SK-N-SH (cell line): ENCODE data around the gene TCEANC. TPM values are rescaled to one million over a fixed set of nuclear protein-coding genes. Genes with fewer than 3 reads are reported as not detected.

Experiments used
- CTCF ChIA-PET: fragments of 300-600, 350-600 bp; formaldehyde crosslinking; extraction: SDS; loops from one replicate; lab custom pipeline; 2021; lab: Yijun Ruan, JAX
- POLR2A ChIA-PET: fragments of 350-600 bp; sonication (Branson Sonifier 250); formaldehyde crosslinking; extraction: SDS; loops from one replicate; lab custom pipeline; 2020; ENCODE audit warnings: antibody characterized with exemption, inconsistent platforms; lab: Yijun Ruan, JAX
- DNase-seq: peaks from one replicate; pipeline ENCODE4 v3.0.0; 2012
- H2AFZ ChIP-seq: fragments of 200-600 bp; sonication (generic); 2 replicates; pipeline ENCODE4 v1.8.1; 2016; ENCODE audit warnings: antibody characterized with exemption, mild to moderate bottlenecking, low read depth
- H3F3A ChIP-seq: fragments of 200-600 bp; sonication (generic); replicated peaks from 2 replicates; pipeline ENCODE3; 2016; ENCODE audit warnings: antibody characterized with exemption, mild to moderate bottlenecking; ENCODE audit not compliant: insufficient read depth
- H3K27ac ChIP-seq, 2 experiments: fragments of 200-500 bp in 1 of 2; fragments of 200-600 bp in 1 of 2; sonication (Bioruptor generic) in 1 of 2; sonication (generic), shearing (Covaris generic) in 1 of 2; 2 replicates each; pipeline versions ENCODE4 v1.5.1 to v1.6.1; 2014 to 2016; ENCODE audit warnings: low read depth in 2 of 2, inconsistent platforms in 1 of 2, low read length in 1 of 2, mild to moderate bottlenecking in 1 of 2, mixed read lengths in 1 of 2
- H3K27me3 ChIP-seq: fragments of 200-600 bp; sonication (generic), shearing (Covaris generic); 2 replicates; pipeline ENCODE4 v1.6.1; 2016; ENCODE audit warnings: mixed run types; ENCODE audit not compliant: insufficient read depth
- H3K36me3 ChIP-seq, 2 experiments: fragments of 200-500 bp in 1 of 2; fragments of 200-600 bp in 1 of 2; sonication (Bioruptor generic) in 1 of 2; sonication (generic) in 1 of 2; replicated peaks in 1 of 2; 2 replicates each; pipeline versions ENCODE3 to v1.5.1; 2014 to 2016; ENCODE audit warnings: low read length in 1 of 2, mild to moderate bottlenecking in 1 of 2; ENCODE audit not compliant: insufficient read depth in 2 of 2, control insufficient read depth in 1 of 2
- H3K4me1 ChIP-seq, 2 experiments: fragments of 200-500 bp in 1 of 2; fragments of 200-600 bp in 1 of 2; sonication (Bioruptor generic) in 1 of 2; sonication (generic), shearing (Covaris generic) in 1 of 2; 2 replicates each; pipeline versions ENCODE4 v1.5.1 to v1.6.1; 2014 to 2016; ENCODE audit warnings: low read depth in 1 of 2, low read length in 1 of 2, mixed run types in 1 of 2; ENCODE audit not compliant: insufficient read depth in 2 of 2, control insufficient read depth in 1 of 2
- H3K4me2 ChIP-seq: fragments of 200-600 bp; sonication (generic), shearing (Covaris generic); 2 replicates; pipeline ENCODE4 v1.6.1; 2017; ENCODE audit warnings: mixed run types
- H3K4me3 ChIP-seq, 2 experiments: fragments of 200-500 bp in 1 of 2; fragments of 200-600 bp in 1 of 2; sonication (Bioruptor generic) in 1 of 2; sonication (generic), shearing (Covaris generic) in 1 of 2; 2 replicates each; pipeline versions ENCODE4 v1.5.1 to v1.8.1; 2014 to 2016; ENCODE audit warnings: low read depth in 2 of 2, inconsistent platforms in 1 of 2, low read length in 1 of 2, mild to moderate bottlenecking in 1 of 2, mixed read lengths in 1 of 2, moderate library complexity in 1 of 2
- H3K79me2 ChIP-seq: fragments of 200-600 bp; sonication (generic); 2 replicates; pipeline ENCODE4 v1.8.1; 2017; ENCODE audit warnings: mild to moderate bottlenecking; ENCODE audit not compliant: insufficient read depth
- H3K9ac ChIP-seq: fragments of 200-600 bp; sonication (generic); 2 replicates; pipeline ENCODE4 v1.6.1; 2017; ENCODE audit warnings: mixed run types
- H3K9me2 ChIP-seq: fragments of 200-600 bp; sonication (generic); 2 replicates; pipeline ENCODE4 v1.6.1; 2017; ENCODE audit warnings: mixed run types
- H3K9me3 ChIP-seq: fragments of 200-600 bp; sonication (generic); 2 replicates; pipeline ENCODE4 v1.6.1; 2017; ENCODE audit warnings: mixed run types, mild to moderate bottlenecking, moderate library complexity
- H4K20me1 ChIP-seq: fragments of 200-600 bp; sonication (generic); 2 replicates; pipeline ENCODE4 v1.6.1; 2017; ENCODE audit warnings: mild to moderate bottlenecking, mixed run types; ENCODE audit not compliant: insufficient read depth
- ELF1 ChIP-seq: IDR thresholded peaks from 2 replicates; pipeline ENCODE4 v1.4.0; 2012
- EP300 ChIP-seq, 2 experiments: IDR thresholded peaks; 2 replicates each; pipeline versions ENCODE4 v1.4.0 to v1.6.1; 2012; ENCODE audit warnings: borderline replicate concordance in 1 of 2, low read depth in 1 of 2, low read length in 1 of 2
- EZH2phosphoT487 ChIP-seq: fragments of 200-600 bp; sonication (generic); IDR thresholded peaks from 2 replicates; pipeline ENCODE4 v1.6.1; 2017; ENCODE audit warnings: low read depth, mixed run types, mild to moderate bottlenecking, antibody characterized with exemption, moderate library complexity, borderline replicate concordance
- FOSL2 ChIP-seq: IDR thresholded peaks from 2 replicates; pipeline ENCODE4 v1.4.0; 2012; ENCODE audit warnings: low read depth, mild to moderate bottlenecking, moderate library complexity, borderline replicate concordance
- FOXM1 ChIP-seq: IDR thresholded peaks from 2 replicates; pipeline ENCODE4 v1.4.0; 2012; ENCODE audit warnings: low read depth, mild to moderate bottlenecking
- GABPA ChIP-seq: IDR thresholded peaks from 2 replicates; pipeline ENCODE4 v1.4.0; 2012; ENCODE audit warnings: low read depth, mild to moderate bottlenecking
- GATA2 ChIP-seq: sonication (generic); formaldehyde crosslinking; IDR thresholded peaks from 2 replicates; pipeline ENCODE4 v1.5.0; 2020; ENCODE audit warnings: mild to moderate bottlenecking, missing genetic modification reagents
- IRF3 ChIP-seq: fragments of 150-350 bp; IDR thresholded peaks from 2 replicates; pipeline ENCODE4 v1.6.1; 2016; ENCODE audit warnings: mild to moderate bottlenecking, low read depth, low read length
- JUND ChIP-seq: IDR thresholded peaks from 2 replicates; pipeline ENCODE4 v1.4.0; 2012
- MEF2A ChIP-seq: IDR thresholded peaks from 2 replicates; pipeline ENCODE4 v1.4.0; 2012; ENCODE audit warnings: low read depth, borderline replicate concordance
- MXI1 ChIP-seq: IDR thresholded peaks from 2 replicates; pipeline ENCODE4 v1.6.1; 2012; ENCODE audit warnings: mild to moderate bottlenecking, low read depth, low read length, improper control_type of control experiment
- NFIC ChIP-seq: IDR thresholded peaks from 2 replicates; pipeline ENCODE4 v1.4.0; 2012; ENCODE audit warnings: borderline replicate concordance
- NRF1 ChIP-seq: IDR thresholded peaks from 2 replicates; pipeline ENCODE4 v1.6.1; 2012; ENCODE audit warnings: low read depth, mild to moderate bottlenecking, low read length
- PBX3 ChIP-seq: IDR thresholded peaks from 2 replicates; pipeline ENCODE4; 2012
- POLR2AphosphoS5 ChIP-seq: IDR thresholded peaks from 2 replicates; pipeline ENCODE4 v1.6.1; 2012; ENCODE audit warnings: low read depth, low read length
- RAD21 ChIP-seq: IDR thresholded peaks from 2 replicates; pipeline ENCODE4 v1.6.1; 2012; ENCODE audit warnings: mild to moderate bottlenecking, low read length
- RFX5 ChIP-seq: IDR thresholded peaks from 2 replicates; pipeline ENCODE4 v1.6.1; 2012; ENCODE audit warnings: mild to moderate bottlenecking, improper control_type of control experiment, low read length
- RXRA ChIP-seq: IDR thresholded peaks from 2 replicates; pipeline ENCODE4 v1.4.0; 2012; ENCODE audit warnings: low read depth, mild to moderate bottlenecking, borderline replicate concordance
- SMC3 ChIP-seq: IDR thresholded peaks from 2 replicates; pipeline ENCODE4 v1.6.1; 2012; ENCODE audit warnings: low read depth, low read length, improper control_type of control experiment
- TAF1 ChIP-seq: IDR thresholded peaks from 2 replicates; pipeline ENCODE4 v1.6.1; 2012; ENCODE audit warnings: low read depth, mild to moderate bottlenecking, low read length, moderate library complexity, borderline replicate concordance
- ZBTB33 ChIP-seq: IDR thresholded peaks from 2 replicates; pipeline ENCODE4 v1.4.0; 2012; ENCODE audit warnings: low read depth, borderline replicate concordance
- WGBS: methylation state at CpG from one replicate; pipeline ENCODE4 v1.1.6; 2017; ENCODE audit warnings: low lambda C conversion rate; 5-methylcytosine and 5-hydroxymethylcytosine counted together
- polyA plus RNA-seq, 3 experiments: library from polyadenylated mRNA; depleted of rRNA; stranded (reverse); fragments of >200 nt; gene quantifications; 2 replicates each; pipeline ENCODE4 v1.2.3, GENCODE V29; 2012

TCEANC gene
- polyA plus RNA-seq, 1 of the 3 experiments (the other 2 are of a cell fraction), result 0.84 TPM

- TF ChIP-seq MXI1 (no peak), NFIC (no peak), NRF1 (no peak), FOSL2 (no peak), GABPA (no peak), RXRA (no peak), MEF2A (no peak)
- no peak overlapping the region for H3K4me3 ChIP-seq
- H3K4me1 ChIP-seq, result no peaks in the 10 kb centered on the region
- DNase-seq, result no peak
- H2AFZ ChIP-seq, result no peak overlapping the region
- ChIA-PET POLR2A (no interaction called here), CTCF (no interaction called here)
- WGBS, result 6% methylated on average over 2 of the region's 2 CpGs
- H3K79me2 ChIP-seq, result no peaks in the 10 kb centered on the region
- H3K9ac ChIP-seq, result no peak overlapping the region
- H3K4me2 ChIP-seq, result no peak overlapping the region
- no peaks in the 10 kb centered on the region for H3K36me3 ChIP-seq
- H3K9me2 ChIP-seq, result no peaks in the 10 kb centered on the region
- no peak overlapping the region for H3K27ac ChIP-seq
- H3K27me3 ChIP-seq, result peaks cover 11% of the 10 kb centered on the region; the same call in 1 of the 2 replicates
- H3K9me3 ChIP-seq, result no peaks in the 10 kb centered on the region
- H4K20me1 ChIP-seq, result no peaks in the 10 kb centered on the region
- no peaks in the 10 kb centered on the region for H3F3A ChIP-seq
These were observed 45.0 kb upstream of the TCEANC start for GRCh38 chrX:13607996-13608365.

GRCh38 chrX:13614154-13614553, 38.8 kb upstream of the TCEANC start:
- no peaks in the 10 kb centered on the region for H3F3A ChIP-seq
- TF ChIP-seq TAF1 (no peak), GATA2 (no peak), EP300 (IDR thresholded peaks at IDR 0.05; ENCODE audit: borderline replicate concordance in 1 of 2, low read depth in 1 of 2, low read length in 1 of 2) (no peak), POLR2AphosphoS5 (no peak), FOXM1 (no peak), SMC3 (no peak)
- TF ChIP-seq, all 33 proteins: peak for 0
- Histone ChIP-seq H3K4me3 (no peak overlapping the region), H3K4me1 (no peaks in the 10 kb centered on the region), H3K27ac (no peak overlapping the region), H3K9me2 (no peaks in the 10 kb centered on the region), H3K9me3 (no peaks in the 10 kb centered on the region), H3K79me2 (no peaks in the 10 kb centered on the region), H3K4me2 (no peak overlapping the region), H3K27me3 (peaks cover 18% of the 10 kb centered on the region; the same call in 1 of the 2 replicates), H2AFZ (no peak overlapping the region), H4K20me1 (no peaks in the 10 kb centered on the region), H3K9ac (no peak overlapping the region), H3K36me3 (no peaks in the 10 kb centered on the region)
- no peak for DNase-seq
- ChIA-PET CTCF (interaction anchor here (0.6 kb wide), 1 partner anchor 713 kb away, joined by 3 read pairs; no protein-coding TSS in a partner anchor), POLR2A (no interaction called here)

GRCh38 chrX:13620207-13620606, 32.7 kb upstream of the TCEANC start:
- WGBS, result 9% methylated on average over 1 of the region's 1 CpG
- TF ChIP-seq EZH2phosphoT487, result no peak
- no peak for TF ChIP-seq FOSL2
- no peak for TF ChIP-seq ELF1
- TF ChIP-seq RFX5, result no peak
- TF ChIP-seq PBX3, result no peak
- TF ChIP-seq TAF1, result no peak
- TF ChIP-seq SMC3, result no peak
- no peak for TF ChIP-seq GATA2
- no peak for TF ChIP-seq RAD21
- no peak for TF ChIP-seq RXRA
- TF ChIP-seq ZBTB33, result no peak
- no peak for TF ChIP-seq IRF3
- TF ChIP-seq NFIC, result no peak
- TF ChIP-seq JUND, result no peak

More at GRCh38 chrX:13620207-13620606, 32.7 kb upstream of the TCEANC start:
- Histone ChIP-seq H3K4me1 (no peaks in the 10 kb centered on the region), H3K9ac (no peak overlapping the region), H3K79me2 (no peaks in the 10 kb centered on the region), H3K9me3 (no peaks in the 10 kb centered on the region), H3K4me2 (no peak overlapping the region), H3K27ac (no peak overlapping the region), H3K9me2 (no peaks in the 10 kb centered on the region), H2AFZ (no peak overlapping the region), H3K4me3 (no peak overlapping the region), H3K27me3 (peaks cover 11% of the 10 kb centered on the region; the same call in 1 of the 2 replicates), H3K36me3 (no peaks in the 10 kb centered on the region), H4K20me1 (no peaks in the 10 kb centered on the region), H3F3A (no peaks in the 10 kb centered on the region)
- POLR2A ChIA-PET, result no interaction called here
- CTCF ChIA-PET, result interaction anchor here (0.6 to 1.7 kb wide), 3 partner anchors 11 to 113 kb away, joined by 3 to 4 read pairs (median 3); no protein-coding TSS in a partner anchor
- DNase-seq, result no peak
